Mononuclear cell (primary cell): ENCODE data around the gene COX7B2. TPM values are rescaled to one million over a fixed set of nuclear protein-coding genes. Genes with fewer than 3 reads are reported as not detected.

Source experiments
- H3K27me3 ChIP-seq: 2 replicates; pipeline ENCODE4 v1.6.0; 2011; ENCODE audit warnings: low read length, control low read depth; ENCODE audit not compliant: insufficient read depth
- H3K4me1 ChIP-seq: 2 replicates; pipeline ENCODE4 v1.5.1; 2011; ENCODE audit warnings: mild to moderate bottlenecking, low read length, control low read depth; ENCODE audit not compliant: insufficient read depth
- H3K4me3 ChIP-seq: 2 replicates; pipeline ENCODE4 v1.5.1; 2011; ENCODE audit warnings: mild to moderate bottlenecking, low read length, moderate library complexity
- H3K9me3 ChIP-seq: 2 replicates; pipeline ENCODE4 v1.5.1; 2011; ENCODE audit warnings: low read depth, mild to moderate bottlenecking, control low read depth, low read length
- total RNA-seq: library from RNA; depleted of rRNA; stranded (reverse); fragments of >200 nt; gene quantifications from one replicate; pipeline ENCODE4 v1.2.3, GENCODE V29; 2012

Gene COX7B2
- total RNA-seq, 1 donor = not detected

GRCh38 chr4:46930891-46931290, 21.8 kb upstream of the COX7B2 start:
- Histone ChIP-seq H3K9me3 (no peaks in the 10 kb centered on the region), H3K4me1 (no peaks in the 10 kb centered on the region), H3K4me3 (no peak overlapping the region), H3K27me3 (peaks cover 4% of the 10 kb centered on the region)

DNA sequence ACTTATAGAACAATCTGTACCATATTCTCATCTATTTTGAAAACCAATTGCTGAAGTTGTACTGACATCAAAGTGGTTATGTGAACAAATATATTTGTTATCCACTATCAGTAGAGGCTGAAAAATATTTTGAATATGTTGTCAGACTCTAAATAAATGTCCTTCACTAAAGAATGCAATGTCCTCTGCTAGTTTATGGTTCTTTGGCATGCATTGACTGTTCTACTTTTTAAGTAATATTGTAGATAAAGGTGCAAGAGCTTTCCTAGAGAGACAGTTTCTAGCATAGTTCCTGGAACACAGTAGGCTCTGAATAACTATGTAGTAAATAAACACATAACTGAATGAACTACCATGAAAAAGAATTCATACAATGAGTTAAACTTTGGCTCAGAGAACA, 18.2 kb upstream of the COX7B2 start:
- peaks cover 4% of the 10 kb centered on the region for H3K27me3 ChIP-seq
- no peak overlapping the region for H3K4me3 ChIP-seq
- no peaks in the 10 kb centered on the region for H3K4me1 ChIP-seq
- H3K9me3 ChIP-seq = no peaks in the 10 kb centered on the region

DNA sequence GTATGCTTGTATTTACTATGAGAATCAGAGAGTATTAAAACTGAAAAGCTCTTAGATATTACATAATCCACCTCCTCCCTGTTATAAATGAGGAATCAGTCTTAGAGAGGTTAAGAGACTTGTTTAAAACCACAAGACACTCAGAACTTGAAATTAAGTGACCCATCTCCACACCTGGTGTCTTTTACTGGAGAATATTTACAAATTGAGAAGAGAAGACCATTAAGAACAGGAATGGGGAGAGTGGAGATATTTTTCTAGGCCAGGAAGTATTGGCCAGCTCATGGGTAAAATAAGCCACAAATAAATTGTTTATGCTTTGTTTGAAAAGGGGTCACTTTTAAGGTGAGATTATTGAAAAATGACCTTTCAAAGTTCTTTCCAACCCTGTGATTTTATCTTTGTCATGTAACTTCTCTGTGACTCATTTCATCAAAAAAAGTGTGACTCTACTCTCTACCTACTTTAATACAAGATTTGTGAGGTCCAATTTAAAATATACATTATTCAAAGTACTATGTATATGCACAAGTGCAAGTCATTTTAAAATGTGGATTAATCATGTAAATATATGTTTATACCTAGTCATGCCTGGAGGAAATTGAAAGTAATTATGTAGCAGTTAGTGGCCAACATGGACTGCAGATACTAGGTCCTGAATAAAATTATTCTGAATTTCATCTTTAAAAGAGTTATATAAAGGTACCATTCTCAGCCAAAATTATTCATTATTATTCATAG, 15.9 kb upstream of the COX7B2 start:
- H3K4me3 ChIP-seq = no peak overlapping the region
- no peaks in the 10 kb centered on the region for H3K4me1 ChIP-seq
- H3K27me3 ChIP-seq = peaks cover 4% of the 10 kb centered on the region
- H3K9me3 ChIP-seq = no peaks in the 10 kb centered on the region

DNA sequence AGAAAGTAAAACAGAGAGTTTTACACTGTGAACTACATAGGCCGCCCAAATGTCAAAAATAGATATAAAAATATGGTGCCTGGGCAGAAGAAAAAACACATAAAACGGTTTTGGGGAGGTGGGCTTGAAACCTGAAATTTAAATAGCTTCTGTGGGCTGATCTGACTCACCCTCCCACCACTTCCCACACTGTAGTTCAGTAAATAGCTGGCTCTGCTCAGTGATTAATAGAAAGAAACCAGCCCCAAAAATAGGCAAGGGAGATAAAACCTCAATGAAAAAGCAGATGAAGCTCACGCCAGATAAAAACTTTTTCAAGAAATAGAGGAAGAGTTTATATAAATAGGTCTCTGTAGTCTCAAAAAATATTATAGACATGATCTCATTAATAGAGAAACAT, 13.2 kb upstream of the COX7B2 start:
- no peaks in the 10 kb centered on the region for H3K4me1 ChIP-seq
- no peaks in the 10 kb centered on the region for H3K27me3 ChIP-seq
- no peak overlapping the region for H3K4me3 ChIP-seq
- no peaks in the 10 kb centered on the region for H3K9me3 ChIP-seq

DNA sequence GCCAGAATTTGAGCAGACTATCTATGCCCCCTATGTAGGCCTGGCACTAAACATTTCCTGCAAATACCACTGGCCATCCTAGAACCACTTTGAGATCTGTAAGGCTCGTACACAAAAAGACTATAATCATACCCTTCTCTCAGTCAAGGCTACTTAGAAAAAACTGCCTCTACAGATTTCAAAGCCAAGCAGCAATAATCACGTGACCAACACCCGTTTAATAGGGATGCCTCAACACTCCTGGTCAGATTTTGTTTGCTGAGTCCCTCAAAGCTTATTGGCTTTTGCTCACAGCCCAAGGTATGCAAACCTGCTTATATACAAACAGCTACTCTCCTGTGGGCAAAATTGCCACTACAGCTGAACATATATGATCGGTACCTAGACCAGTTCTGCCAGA, 897 bp downstream of the COX7B2 start:
- no peaks in the 10 kb centered on the region for H3K27me3 ChIP-seq
- no peaks in the 10 kb centered on the region for H3K9me3 ChIP-seq
- no peak overlapping the region for H3K4me3 ChIP-seq
- H3K4me1 ChIP-seq = no peaks in the 10 kb centered on the region

GRCh38 chr4:46900082-46900481, 9.0 kb downstream of the COX7B2 start:
- Histone ChIP-seq H3K9me3 (no peaks in the 10 kb centered on the region), H3K4me1 (no peaks in the 10 kb centered on the region), H3K4me3 (no peak overlapping the region), H3K27me3 (no peaks in the 10 kb centered on the region)

DNA sequence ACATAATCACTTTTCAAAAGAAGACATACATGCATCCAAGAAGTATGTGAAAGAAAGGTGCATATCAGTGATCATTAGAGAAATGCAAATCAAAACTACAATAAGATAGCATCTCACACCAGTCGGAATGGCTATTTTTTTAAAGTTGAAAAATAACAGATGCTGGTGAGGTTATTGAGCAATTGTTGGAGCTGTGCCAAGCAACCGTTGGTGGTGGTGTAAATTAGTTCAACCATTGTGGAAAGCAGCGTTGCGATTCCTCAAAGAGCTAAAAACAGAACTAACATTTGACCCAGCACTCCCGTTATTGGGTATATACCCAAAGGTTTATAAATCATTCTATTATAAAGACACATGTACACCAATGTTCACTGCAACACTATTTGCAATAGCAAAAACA, 14.2 kb downstream of the COX7B2 start:
- Histone ChIP-seq H3K9me3 (no peaks in the 10 kb centered on the region), H3K4me1 (no peaks in the 10 kb centered on the region), H3K4me3 (no peak overlapping the region), H3K27me3 (no peaks in the 10 kb centered on the region)

DNA sequence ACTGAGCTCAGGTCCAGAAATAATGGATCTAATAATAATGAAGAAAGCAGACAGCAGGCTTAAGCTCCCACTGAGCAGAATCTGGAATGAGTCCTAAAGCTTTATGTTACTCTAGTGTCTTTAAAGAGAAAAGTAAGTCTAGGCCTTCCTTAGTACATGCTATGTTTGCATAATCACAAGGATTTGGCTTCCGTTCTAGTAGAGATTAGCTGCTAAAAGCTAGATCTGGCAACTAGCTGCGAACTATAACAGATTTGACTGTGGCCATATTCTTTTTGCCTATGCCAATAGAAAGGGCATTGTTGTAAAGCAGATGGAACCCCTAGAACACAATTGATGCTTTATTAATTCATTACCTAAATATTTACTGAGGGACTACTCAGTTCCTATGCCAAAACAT, 19.0 kb downstream of the COX7B2 start:
- no peaks in the 10 kb centered on the region for H3K27me3 ChIP-seq
- no peak overlapping the region for H3K4me3 ChIP-seq
- no peaks in the 10 kb centered on the region for H3K9me3 ChIP-seq
- no peaks in the 10 kb centered on the region for H3K4me1 ChIP-seq

GRCh38 chr4:46889410-46889809, 19.6 kb downstream of the COX7B2 start:
- no peaks in the 10 kb centered on the region for H3K27me3 ChIP-seq
- H3K4me1 ChIP-seq = no peaks in the 10 kb centered on the region
- no peaks in the 10 kb centered on the region for H3K9me3 ChIP-seq
- H3K4me3 ChIP-seq = no peak overlapping the region

DNA sequence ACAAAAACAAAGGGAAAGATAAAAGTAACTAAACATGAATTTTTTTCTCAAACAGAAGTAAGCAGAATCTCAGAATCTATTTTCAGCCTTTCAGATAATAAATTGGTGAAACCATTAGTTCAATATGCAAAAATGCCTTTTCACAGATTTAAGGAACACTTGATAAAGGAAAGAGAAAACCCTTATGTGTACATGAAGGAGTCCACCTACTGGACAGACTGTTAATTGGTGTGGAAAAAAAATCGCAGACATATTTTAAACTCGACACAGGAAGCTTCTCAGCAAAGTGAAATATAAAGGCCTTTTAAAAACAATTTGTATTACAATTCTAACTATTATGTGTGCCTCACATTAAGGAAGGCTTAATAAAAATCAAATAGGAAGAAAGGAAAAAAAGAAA, 22.3 kb downstream of the COX7B2 start:
- Histone ChIP-seq H3K9me3 (no peaks in the 10 kb centered on the region), H3K4me1 (no peaks in the 10 kb centered on the region), H3K27me3 (no peaks in the 10 kb centered on the region), H3K4me3 (no peak overlapping the region)

DNA sequence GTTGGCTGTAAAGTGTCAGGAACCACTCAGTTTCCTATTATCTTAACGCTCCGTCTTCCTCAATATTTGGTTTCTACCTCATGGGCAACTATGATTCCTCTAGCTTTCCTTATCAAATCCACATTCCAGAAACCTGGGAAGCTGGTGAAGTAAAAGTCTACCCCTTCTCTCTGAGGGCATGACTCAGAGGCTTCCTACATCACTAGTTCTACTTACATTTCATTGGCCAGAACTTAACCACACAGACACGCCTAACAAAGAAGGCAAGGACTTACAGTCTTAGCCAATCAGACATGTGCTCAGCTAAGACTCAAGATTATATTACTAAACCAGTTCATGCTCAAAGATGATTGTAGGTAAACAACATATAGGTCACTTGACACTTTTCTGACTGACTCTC, 30.4 kb downstream of the COX7B2 start:
- Histone ChIP-seq H3K27me3 (no peaks in the 10 kb centered on the region), H3K4me3 (no peak overlapping the region), H3K4me1 (no peaks in the 10 kb centered on the region), H3K9me3 (no peaks in the 10 kb centered on the region)

DNA sequence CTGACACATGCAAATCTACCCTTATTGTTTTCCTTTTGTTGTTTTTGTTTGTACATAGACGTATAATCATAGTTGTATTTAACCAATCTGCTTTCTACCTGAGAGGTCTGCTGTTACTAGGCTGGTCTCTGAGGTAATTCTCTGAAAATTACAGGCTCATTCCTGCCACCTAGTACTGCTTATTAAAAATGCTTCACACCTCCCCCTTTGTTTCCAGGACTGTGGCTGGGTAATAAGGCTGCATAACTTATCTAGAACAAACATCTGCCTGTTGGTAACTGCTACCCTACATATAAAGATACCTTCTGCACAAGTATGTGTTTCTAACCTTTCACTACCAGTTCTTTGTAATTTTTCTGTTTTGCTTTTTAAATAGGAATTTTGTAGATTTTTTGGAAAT, 34.2 kb downstream of the COX7B2 start:
- no peaks in the 10 kb centered on the region for H3K27me3 ChIP-seq
- no peaks in the 10 kb centered on the region for H3K4me1 ChIP-seq
- H3K4me3 ChIP-seq = no peak overlapping the region
- H3K9me3 ChIP-seq = no peaks in the 10 kb centered on the region

DNA sequence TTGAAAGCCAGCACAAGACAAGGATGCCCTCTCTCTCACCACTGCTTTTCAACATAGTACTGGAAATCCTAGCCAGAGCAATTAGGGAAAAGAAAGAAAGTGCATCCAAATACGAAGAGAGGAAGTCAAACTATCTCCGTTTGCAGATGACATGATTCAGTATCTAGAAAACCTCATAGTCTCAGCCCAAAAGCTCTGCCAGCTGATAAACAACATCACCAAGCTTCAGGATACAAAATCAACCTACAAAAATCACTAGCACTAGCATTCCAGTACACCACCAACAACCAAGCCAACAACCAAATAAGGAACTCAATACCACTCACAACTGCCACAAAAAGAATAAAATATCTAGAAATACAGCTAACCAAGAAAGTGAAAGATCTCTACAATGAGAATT, 38.6 kb downstream of the COX7B2 start:
- no peaks in the 10 kb centered on the region for H3K4me1 ChIP-seq
- H3K4me3 ChIP-seq = no peak overlapping the region
- H3K9me3 ChIP-seq = no peaks in the 10 kb centered on the region
- H3K27me3 ChIP-seq = no peaks in the 10 kb centered on the region

DNA sequence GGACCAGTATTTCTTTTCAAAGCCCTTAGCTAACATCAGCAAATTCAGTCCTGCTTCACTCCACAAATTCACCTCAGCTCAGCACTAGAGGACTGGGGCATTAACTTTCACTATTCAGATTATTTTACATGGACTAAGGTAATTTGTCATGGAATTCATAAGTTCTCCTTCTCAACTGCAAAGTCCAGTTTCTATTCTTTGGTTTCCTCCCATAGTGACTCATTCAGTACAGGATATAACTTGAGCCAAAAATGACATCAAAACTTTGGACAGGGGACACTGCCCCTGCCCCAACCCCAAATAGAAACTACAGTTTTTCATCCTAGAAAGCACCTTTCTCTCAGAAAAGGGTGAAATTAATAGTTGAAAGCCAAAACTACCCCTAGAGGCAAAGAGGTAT, 52.7 kb downstream of the COX7B2 start:
- peaks cover 3% of the 10 kb centered on the region for H3K27me3 ChIP-seq
- H3K4me3 ChIP-seq = no peak overlapping the region
- no peaks in the 10 kb centered on the region for H3K9me3 ChIP-seq
- no peaks in the 10 kb centered on the region for H3K4me1 ChIP-seq

DNA sequence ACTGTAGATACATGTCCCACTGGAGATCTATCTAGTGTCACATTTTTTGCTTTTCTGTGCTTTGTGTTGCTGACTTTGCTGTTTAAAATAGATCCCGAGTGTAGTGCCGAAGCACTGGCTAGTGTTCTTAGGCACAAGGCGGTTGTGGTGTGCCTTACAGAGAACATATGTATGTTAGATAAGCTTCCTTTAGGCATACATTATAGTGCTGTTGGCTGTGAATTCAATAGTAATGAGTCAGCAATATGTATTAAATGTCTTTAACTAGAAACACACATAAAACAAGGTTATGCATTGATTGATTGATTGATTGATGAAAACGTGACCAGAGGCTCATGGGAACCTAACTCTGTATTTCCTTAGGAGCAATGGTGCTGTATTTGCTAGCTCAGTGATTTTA, 56.2 kb downstream of the COX7B2 start:
- peaks cover 3% of the 10 kb centered on the region for H3K27me3 ChIP-seq
- H3K9me3 ChIP-seq = no peaks in the 10 kb centered on the region
- no peak overlapping the region for H3K4me3 ChIP-seq
- H3K4me1 ChIP-seq = no peaks in the 10 kb centered on the region

DNA sequence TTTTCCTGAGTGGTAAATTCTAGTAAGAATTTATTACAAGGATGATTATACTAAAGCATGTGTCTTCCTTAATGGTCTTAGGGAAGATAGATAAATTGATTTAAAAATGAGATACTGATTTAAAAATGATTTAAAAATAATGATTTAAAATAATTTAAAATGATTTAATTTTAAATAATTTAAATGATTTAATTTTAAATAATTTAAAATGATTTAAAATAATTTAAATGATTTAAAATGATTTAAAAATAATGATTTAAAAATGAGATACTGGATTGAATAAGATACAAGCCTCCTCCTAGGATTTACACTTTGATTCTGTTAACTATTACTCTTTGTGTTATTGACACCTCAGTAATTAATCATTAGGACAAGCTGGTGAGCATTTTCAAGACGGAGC, 59.0 kb downstream of the COX7B2 start:
- Histone ChIP-seq H3K9me3 (no peaks in the 10 kb centered on the region), H3K4me3 (no peak overlapping the region), H3K4me1 (no peaks in the 10 kb centered on the region), H3K27me3 (peaks cover 3% of the 10 kb centered on the region)
